Lower leg skin (tissue), 3 donors: ENCODE data around the gene FOXC2.

Experiments used
- CTCF ChIP-seq, 3 donors: fragments of 450-650 bp; IDR thresholded peaks; one replicate each; pipeline ENCODE4 v1.5.1; 2016; ENCODE audit warnings: antibody characterized with exemption in 3 of 3, mild to moderate bottlenecking in 3 of 3, moderate library complexity in 2 of 3
- POLR2A ChIP-seq, 2 donors: fragments of 450-650 bp; IDR thresholded peaks; one replicate each; pipeline ENCODE4 v1.6.1; 2016 to 2017; ENCODE audit warnings: antibody characterized with exemption in 2 of 2, mild to moderate bottlenecking in 1 of 2, moderate library complexity in 1 of 2

- TF ChIP-seq CTCF (IDR thresholded peaks at IDR 0.05) (no peak), POLR2A (IDR thresholded peaks at IDR 0.05) (no peak)
These were observed 6.6 kb downstream of the FOXC2 start for GRCh38 chr16:86573215-86573614.
